ENCODE results near the gene PDGFRA.
A peak's percentile ranks its signal among the peaks of the same experiment; 100 is the strongest.
"Not testable (repeated sequence)": the region's sequence is repeated elsewhere in the genome, so short reads cannot be mapped to it uniquely, and the experiment has no call there.

Gene PDGFRA

GRCh38 chr4:54317690-54318089, 88.6 kb downstream of the PDGFRA start:
- ATAC-seq (no peak), DNase-seq (ENCODE audit: low spot score in 2 of 2) (no peak)
- Mint-ChIP-seq H3K4me3 (no peak overlapping the region), H3K9me3 (no peaks in the 10 kb centered on the region), H3K4me1 (no peaks in the 10 kb centered on the region), H3K27ac (no peak overlapping the region), H3K36me3 (no peaks in the 10 kb centered on the region)

DNA sequence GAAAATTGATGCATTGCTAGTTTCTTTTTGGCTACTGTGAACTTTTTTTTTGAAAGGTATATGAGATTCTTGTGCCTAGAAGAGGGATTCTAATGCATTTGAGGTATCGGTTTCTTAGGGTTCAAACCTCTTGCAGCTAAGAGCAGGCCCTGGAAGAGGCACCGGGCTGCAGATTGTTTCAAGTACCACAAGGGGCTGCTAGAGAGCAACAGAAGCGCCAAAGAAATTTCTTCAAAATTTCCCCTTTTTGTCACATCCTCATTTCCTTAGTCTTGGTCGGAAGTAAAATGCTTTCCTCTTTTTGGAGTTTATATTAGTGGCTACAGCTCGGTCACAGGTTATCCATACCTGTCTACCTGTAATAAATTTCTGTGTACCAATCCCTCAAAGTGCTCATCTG, 89.8 kb downstream of the PDGFRA start:
- no peaks in the 10 kb centered on the region for H3K9me3 Mint-ChIP-seq
- DNase-seq (ENCODE audit: low spot score in 2 of 2) (no peak), ATAC-seq (no peak)
- H3K4me3 Mint-ChIP-seq = no peak overlapping the region
- no peak overlapping the region for H3K27ac Mint-ChIP-seq
- H3K4me1 Mint-ChIP-seq = no peaks in the 10 kb centered on the region
- H3K36me3 Mint-ChIP-seq = no peaks in the 10 kb centered on the region

DNA sequence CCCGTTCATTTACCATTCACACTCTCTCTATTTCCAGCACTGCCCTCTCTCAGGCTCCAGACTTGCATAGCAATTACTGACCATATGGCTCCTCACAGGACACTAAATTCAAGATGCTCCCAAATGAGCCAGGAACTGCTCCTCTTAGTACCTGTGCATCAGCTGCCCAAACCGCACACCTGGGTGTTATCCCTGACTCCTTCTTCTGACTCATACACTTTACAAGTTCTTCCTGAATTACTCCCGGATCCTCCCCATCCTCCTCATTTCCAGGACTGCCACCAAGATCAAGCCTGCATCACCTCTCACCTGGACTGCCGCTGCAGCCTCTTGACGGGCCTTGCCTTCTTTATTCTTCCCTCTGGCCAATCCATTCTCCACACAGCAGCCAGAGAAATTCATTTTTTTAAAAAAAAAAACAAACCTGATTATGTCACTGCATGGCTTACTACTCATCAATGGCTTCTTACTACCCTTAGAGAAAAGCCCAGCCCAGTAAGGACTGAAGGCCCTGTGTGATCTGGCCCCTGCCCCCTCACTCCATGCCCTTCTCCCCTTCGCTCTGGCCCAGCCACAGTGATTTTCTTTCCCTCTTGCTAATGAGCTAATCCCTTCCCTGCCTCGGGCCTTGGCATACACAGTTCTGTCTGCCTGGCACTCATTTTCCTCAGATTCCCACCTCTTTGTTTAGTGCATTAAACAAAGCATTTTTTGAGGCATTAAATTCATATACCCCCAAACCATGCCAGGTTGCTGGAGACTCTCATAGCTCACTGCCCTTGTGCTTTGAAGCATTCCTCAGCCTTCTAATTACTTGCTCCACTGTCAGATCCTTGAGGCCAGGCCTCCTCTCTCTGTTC, 92.0 kb downstream of the PDGFRA start:
- Mint-ChIP-seq H3K27ac (no peak overlapping the region), H3K9me3 (no peaks in the 10 kb centered on the region), H3K4me1 (no peaks in the 10 kb centered on the region), H3K4me3 (no peak overlapping the region), H3K36me3 (no peaks in the 10 kb centered on the region)
- DNase-seq (ENCODE audit: low spot score in 2 of 2) = no peak
- ATAC-seq = peak; percentile 12

GRCh38 chr4:54322818-54323417, 93.8 kb downstream of the PDGFRA start:
- no peaks in the 10 kb centered on the region for H3K4me1 Mint-ChIP-seq
- no peak overlapping the region for H3K27ac Mint-ChIP-seq
- H3K36me3 Mint-ChIP-seq = no peaks in the 10 kb centered on the region
- peak in 1 of 2 donors; percentile 12 for DNase-seq (ENCODE audit: low spot score in 2 of 2)
- H3K4me3 Mint-ChIP-seq = no peak overlapping the region
- peak; percentile 68 for ATAC-seq
- H3K9me3 Mint-ChIP-seq = no peaks in the 10 kb centered on the region

GRCh38 chr4:54330896-54331295, 101.8 kb downstream of the PDGFRA start:
- Mint-ChIP-seq H3K4me3 (no peak overlapping the region), H3K9me3 (no peaks in the 10 kb centered on the region), H3K4me1 (no peaks in the 10 kb centered on the region), H3K27ac (no peak overlapping the region), H3K36me3 (no peaks in the 10 kb centered on the region)
- DNase-seq (ENCODE audit: low spot score in 2 of 2) (no peak), ATAC-seq (no peak)

DNA sequence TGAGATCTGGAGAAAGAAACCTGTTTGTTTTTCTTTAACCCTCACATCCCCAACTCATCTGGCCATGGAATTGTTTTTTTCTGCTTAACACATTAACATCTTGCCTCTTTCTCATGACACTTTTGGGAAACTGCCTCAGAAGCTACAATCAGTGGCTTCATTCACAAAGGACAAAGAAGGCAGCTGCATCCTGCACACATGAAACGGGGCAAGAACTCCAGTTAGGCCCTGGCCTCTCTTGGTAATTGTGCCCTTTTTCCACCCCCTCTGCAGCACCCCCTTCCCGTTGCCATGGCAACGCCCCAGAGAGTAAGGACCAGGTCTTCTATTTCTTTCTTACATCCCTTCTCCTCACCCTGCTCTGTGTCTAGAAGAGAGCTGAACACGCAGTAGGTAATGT, 103.4 kb downstream of the PDGFRA start:
- Mint-ChIP-seq H3K4me3 (no peak overlapping the region), H3K27ac (no peak overlapping the region), H3K36me3 (no peaks in the 10 kb centered on the region)

GRCh38 chr4:54333657-54334056, 104.6 kb downstream of the PDGFRA start:
- ATAC-seq (no peak), DNase-seq (ENCODE audit: low spot score in 2 of 2) (no peak)
- Mint-ChIP-seq H3K4me3 (no peak overlapping the region), H3K36me3 (no peaks in the 10 kb centered on the region), H3K4me1 (no peaks in the 10 kb centered on the region), H3K9me3 (no peaks in the 10 kb centered on the region), H3K27ac (no peak overlapping the region)

More for the DNA sequence above, 103.4 kb downstream of the PDGFRA start:
- Mint-ChIP-seq H3K9me3 (no peaks in the 10 kb centered on the region), H3K4me1 (no peaks in the 10 kb centered on the region)
- ATAC-seq = no peak
- no peak for DNase-seq (ENCODE audit: low spot score in 2 of 2)

GRCh38 chr4:54334769-54335168, 105.7 kb downstream of the PDGFRA start:
- H3K36me3 Mint-ChIP-seq; H3K9me3 Mint-ChIP-seq; H3K4me1 Mint-ChIP-seq; H3K4me3 Mint-ChIP-seq; DNase-seq (ENCODE audit: low spot score in 2 of 2); ATAC-seq; H3K27ac Mint-ChIP-seq: not testable (repeated sequence)

DNA sequence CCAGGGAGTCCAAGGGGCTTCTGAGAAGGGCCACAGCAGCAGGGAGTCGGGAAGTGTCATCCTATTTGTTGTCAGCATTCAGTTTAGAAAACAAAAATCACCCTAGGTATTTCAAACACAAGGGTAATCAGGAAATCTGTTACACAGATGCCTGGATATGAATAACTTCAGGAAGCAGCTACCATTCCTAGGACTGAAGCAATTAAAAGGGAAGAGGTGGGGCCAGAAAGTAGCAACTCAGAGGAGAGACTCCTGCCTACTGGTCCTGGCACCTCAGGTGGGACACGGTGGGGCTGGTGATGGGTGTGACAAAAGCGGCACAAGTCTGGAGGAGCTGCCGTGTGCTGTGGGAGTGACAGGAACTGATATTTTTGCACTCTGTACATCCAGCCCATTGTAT, 107.9 kb downstream of the PDGFRA start:
- DNase-seq (ENCODE audit: low spot score in 2 of 2) (no peak), ATAC-seq (peak; percentile 11)
- H3K27ac Mint-ChIP-seq = no peak overlapping the region
- H3K36me3 Mint-ChIP-seq = no peaks in the 10 kb centered on the region
- H3K4me3 Mint-ChIP-seq = no peak overlapping the region
- H3K4me1 Mint-ChIP-seq = no peaks in the 10 kb centered on the region
- no peaks in the 10 kb centered on the region for H3K9me3 Mint-ChIP-seq

DNA sequence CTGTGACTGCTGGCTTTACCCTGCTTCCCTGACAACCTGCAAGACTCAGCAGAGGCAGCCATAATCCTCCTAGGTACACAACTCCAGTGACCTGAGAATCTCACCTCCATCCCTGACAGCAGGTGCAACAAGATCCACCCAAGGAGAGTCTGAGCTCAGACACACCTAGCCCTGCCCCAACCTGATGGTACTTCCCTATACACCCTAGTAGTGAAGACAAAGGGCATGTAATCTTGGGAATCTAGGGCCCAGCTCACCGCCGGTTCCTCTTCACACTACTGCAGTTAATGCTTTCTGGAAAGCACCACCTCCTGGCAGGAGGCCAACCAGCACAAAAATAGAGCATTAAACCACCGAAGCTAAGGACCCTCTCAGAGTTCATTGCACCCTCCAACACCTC, 113.0 kb downstream of the PDGFRA start:
- H3K9me3 Mint-ChIP-seq; H3K27ac Mint-ChIP-seq; H3K4me1 Mint-ChIP-seq; H3K4me3 Mint-ChIP-seq; DNase-seq (ENCODE audit: low spot score in 2 of 2); ATAC-seq; H3K36me3 Mint-ChIP-seq: not testable (repeated sequence)
